Hematopoietic multipotent progenitor cell treated with erythropoietin and hydrocortisone succinate and interleukin-3 and kit ligand, for 17 days (in vitro differentiated cells): Measurements from ENCODE around the gene C17orf50.
"Not testable (repeated sequence)": the region's sequence is repeated elsewhere in the genome, so short reads cannot be mapped to it uniquely, and the experiment has no call there.

Experiments
- DNase-seq: peaks from one replicate; pipeline ENCODE4 v3.0.0-alpha.2; 2015; ENCODE audit warnings: low spot score

C17orf50 gene

DNA sequence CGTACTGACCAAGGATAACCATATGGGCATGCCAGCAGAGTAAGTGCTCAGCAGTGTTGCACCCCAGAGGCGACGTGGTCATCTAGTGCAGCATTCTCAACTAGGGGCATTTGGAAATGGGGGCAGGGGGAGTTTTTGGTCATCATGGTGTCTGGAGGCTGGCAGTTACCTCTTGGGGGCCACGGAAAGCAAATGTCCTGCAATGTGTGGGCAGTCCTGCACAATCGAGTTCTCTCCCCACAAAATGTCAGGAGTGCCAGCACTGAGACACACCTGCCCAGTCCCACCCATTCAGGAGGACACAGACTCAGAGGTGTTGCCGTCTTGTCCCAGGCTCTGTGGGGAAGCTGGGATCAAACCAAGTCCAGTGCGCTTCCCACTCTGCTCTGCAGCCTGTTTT, 26.3 kb upstream of the C17orf50 start:
- no peak for DNase-seq

DNA sequence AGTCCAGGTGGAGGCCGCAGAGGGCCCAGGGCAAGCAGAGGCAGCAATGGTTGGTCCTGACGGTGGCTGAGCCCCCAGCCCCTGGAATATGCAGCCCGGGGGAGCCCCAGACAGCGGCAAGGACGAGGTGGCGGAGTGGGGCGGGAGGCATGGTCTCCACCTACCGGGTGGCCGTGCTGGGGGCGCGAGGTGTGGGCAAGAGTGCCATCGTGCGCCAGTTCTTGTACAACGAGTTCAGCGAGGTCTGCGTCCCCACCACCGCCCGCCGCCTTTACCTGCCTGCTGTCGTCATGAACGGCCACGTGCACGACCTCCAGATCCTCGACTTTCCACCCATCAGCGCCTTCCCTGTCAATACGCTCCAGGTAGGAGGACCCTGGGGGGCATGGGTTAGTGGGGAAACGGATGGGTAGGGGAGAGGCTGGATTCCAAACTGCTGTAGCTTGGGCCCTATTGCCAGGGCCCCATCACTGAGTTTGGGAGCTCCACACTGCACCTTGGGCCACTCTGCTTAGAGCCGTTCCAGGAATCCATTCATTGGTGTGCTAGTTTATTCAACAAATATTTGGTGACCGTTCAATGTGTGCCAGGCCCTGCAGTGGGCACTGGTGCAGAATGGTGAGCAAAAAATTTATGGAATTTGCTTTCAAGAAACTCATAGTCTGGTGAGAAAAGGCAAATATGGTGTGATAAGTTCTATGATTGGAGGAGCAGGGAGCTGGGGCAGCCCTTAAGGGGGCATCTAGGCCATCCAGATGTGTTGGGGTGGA, 25.5 kb upstream of the C17orf50 start:
- no peak for DNase-seq

DNA sequence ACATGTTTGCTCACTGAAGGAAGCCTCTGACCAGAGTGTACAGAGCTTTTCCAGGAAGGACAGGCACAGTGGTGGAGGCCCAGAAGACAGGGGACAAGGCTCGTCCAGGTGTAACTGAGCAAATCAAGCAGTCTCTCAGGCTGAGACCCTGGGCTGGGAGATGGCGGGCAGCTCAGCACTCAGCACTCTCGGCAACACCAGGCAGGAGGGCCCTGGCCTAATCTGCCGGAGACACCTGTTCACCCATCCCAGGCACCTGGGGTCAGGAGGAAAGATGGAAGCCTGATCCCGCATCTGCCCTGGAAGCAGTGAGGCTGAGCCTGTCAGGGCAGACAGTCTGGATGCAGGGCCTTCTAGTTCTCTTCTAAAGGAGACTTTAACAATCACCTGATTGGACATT, 24.5 kb upstream of the C17orf50 start:
- DNase-seq: no peak

DNA sequence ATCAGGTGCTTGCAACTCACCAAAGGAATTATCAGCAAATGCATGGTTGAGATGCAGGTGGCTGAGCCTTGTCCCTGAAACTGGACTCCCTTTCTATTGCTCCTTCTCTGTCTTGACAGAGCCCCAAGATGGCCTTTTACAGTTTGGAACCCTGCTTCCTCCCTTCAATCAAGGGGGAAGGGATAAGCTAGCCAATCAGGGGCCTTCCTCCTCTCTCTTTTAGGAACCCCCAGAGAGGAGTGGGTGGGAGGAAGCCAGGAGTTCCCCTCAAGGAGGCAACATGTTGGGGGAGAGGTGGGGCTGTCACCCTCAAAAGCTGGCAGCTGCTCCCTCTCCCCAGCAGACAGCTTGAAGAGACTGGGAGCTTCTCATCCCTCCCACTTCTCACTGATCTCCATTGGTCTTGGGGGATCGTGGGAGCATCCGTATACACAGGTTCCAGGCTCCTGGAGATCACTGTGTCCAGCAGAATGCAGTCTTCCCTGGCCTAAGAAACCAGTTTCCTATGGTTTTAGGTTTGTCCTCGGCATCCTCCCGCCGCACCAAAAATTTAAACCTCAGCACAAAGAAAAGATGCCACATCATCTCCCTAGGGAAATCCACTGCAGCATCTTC, 22.1 kb upstream of the C17orf50 start:
- DNase-seq: no peak

DNA sequence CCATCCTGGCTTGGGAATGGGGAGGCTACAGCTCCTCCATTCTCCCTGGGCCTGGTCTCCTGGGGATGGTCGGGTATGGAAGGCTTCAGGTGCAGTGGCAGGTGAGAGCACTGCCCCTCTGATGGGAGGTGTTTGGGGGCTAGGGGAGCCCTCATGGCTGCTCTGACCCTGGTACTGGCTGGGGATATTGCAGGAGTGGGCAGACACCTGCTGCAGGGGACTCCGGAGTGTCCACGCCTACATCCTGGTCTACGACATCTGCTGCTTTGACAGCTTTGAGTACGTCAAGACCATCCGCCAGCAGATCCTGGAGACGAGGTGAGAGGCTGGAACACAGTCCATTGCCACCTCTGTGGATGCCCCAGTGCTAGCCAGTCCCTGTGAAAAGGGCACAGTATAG, 20.5 kb upstream of the C17orf50 start:
- no peak for DNase-seq

DNA sequence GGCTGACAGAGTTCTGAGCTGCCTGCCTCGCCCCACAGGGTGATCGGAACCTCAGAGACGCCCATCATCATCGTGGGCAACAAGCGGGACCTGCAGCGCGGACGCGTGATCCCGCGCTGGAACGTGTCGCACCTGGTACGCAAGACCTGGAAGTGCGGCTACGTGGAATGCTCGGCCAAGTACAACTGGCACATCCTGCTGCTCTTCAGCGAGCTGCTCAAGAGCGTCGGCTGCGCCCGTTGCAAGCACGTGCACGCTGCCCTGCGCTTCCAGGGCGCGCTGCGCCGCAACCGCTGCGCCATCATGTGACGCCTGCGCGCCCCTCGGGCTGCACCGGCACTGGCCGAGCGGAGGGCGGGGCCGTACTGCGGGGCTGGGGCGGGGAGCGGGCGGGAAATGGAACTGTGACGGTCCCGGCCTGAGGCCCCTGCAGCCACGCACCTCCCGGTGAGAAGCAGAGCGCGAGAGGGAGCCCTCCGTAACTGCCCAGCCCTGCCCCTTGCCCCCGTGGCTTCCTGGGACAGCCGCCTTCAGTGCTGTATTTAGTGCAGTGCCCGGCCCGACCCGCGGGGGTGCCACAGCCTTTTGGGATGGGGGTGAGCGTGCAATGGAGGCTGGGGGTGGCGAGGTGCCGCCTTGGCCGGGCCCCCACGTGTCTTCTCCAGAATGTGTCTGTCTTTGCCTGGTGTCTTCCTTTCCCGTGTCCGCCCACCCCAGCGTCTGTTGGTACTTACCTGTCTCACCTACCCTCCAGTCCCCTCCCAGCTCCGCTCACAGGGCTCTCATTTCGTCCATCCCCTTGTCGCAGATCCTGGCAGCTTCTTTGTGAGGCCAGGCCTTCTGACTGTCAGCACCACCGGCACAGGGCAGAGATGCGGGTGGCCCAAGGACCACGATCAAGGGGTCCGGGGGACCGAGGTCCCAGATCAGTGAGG, 19.4 kb upstream of the C17orf50 start:
- DNase-seq: no peak

DNA sequence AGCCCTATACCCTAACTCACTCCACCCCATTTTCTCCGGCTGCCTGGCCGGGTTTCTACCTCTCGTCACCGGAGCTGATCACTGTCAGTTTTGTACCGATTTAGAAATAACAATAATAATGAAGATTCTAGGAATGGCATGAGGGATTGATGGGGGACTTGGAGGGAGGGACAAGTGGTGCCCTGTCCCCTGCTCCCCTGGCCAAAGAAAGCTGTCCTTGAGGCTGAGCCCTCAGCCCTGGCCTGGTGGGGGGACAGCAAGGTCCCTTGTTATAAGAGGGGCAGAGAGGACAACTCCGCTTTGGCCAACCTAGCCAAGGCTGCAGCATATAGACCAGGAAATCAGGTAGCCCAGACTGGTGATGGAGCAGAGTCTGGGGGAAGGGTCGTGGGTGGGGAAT, 18.2 kb upstream of the C17orf50 start:
- no peak for DNase-seq

DNA sequence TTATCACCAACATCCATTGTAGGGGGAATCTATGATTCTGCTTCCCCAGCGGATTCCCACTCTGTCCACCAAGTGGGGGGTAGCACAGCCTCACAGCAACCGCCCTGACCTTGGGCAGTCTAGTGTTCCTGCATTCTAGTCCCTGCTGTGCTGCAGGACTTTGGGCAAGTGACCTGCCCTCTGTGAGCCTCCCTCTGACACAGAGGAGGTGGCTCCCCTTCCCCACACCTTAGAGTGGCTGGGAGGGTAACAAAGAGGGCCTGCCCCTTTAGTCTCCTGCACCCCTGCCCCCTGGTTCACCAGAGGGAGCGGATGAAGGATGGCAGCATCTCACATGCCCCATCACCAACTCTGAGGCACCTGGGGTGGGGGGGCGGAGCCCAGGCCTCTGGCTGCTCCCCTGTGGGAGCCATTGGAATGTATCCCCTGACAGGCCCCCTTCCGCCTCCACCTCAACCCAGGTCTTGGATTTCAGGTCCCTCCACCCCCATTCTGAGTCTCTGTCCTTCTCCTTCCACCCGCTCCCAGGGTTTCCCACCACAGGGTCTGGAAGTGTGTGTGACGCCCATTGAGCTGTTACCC, 17.7 kb upstream of the C17orf50 start:
- no peak for DNase-seq

DNA sequence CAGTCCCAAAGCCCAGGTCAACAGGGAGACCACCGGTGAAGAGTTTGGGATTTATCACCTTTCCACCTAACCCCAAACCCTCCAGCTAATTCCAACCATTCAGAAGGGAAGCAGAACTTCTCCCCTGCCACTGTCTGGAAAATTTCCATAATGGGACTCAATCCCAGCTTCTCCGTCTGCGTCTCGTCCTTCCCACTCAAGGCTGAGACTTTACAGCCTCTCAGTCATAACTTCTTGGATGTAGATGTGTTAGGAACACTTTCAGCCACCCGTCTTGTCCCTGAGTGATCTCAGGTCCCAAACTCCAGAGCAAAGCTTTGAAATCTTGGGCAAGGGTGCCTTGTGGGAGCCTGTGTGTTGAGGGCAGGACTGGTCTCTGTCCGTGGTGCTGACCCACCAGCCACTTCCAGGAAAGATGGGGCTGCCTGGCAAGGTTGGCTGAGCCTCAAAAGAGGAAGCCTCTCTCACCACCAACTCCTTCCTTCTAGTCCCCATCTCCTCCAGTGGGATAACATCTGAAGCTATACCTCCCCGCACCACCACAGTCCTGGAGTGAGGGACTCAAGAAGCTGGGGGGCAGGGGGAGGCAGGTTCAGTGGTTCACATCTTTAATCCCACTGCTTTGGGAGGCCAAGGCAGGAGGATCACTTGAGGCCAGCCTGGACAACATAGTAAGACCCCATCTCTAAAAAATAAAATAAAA, 16.9 kb upstream of the C17orf50 start:
- DNase-seq: no peak

DNA sequence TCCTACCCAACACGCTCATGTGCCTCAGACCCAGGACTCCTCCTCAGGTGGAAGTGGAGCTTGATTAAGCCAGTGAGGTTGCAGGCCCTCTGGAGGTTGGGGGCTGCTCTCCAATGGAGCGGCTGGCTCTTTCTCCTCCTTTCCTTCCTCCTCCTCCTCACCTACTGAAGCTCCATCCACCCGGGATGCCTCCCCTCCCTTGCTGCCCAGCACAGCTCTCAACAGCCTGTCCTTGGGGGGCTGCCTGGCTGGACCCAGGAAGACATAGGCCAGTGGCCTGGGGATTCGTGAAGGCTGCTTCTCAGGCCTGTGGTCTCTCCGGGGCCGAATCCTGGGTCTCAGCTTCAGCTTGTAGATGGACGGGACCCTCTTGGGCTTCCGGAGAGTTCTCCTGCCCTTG, 15.9 kb upstream of the C17orf50 start:
- DNase-seq: no peak

DNA sequence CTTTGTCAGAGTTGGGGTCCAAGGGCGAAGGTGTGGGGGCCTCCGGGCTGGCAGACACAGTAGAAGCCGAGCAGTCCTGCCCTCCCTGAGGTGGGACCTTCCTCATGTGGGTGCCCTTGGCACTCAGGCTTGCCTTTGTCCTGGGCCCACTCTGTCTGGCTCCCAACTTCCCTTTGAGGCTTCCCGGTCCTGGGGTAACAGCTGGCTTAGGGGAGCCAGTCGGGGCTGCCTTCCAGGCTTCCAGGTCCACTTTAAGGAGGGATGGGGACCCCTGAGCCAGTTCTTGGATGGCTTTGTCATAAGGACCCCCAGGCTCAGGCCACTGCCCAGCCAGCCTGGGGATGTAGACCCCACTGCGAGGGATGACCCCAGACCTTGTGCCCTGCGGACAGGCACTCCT, 15.4 kb upstream of the C17orf50 start:
- no peak for DNase-seq

DNA sequence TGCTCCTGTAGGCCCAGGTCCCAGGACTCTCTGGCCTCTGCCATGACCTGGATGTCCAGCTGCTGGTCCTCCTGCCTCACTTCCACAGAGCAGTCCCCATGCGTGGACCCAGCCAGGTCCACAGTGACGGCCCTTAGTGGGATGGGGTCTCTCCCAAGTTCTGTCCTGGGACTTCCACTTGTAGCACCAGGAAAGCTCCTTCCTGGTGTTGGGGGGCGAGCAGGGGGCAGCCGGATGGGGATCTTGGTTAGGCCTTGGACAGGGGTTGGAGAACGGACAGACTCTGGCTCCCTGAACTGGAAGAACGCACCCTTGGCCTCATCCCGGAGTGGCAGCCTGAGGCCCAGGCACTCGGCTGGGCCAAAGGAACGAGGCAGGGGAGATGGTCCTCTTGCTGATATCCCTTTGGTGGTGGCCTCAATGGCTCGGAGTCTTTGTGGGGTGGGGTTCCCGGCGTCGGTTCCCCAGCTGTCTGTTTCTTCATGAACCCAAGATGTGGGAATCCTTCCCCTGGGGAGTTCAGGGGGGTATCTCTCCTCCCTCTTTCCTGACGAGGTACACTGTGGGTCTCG, 14.9 kb upstream of the C17orf50 start:
- no peak for DNase-seq

DNA sequence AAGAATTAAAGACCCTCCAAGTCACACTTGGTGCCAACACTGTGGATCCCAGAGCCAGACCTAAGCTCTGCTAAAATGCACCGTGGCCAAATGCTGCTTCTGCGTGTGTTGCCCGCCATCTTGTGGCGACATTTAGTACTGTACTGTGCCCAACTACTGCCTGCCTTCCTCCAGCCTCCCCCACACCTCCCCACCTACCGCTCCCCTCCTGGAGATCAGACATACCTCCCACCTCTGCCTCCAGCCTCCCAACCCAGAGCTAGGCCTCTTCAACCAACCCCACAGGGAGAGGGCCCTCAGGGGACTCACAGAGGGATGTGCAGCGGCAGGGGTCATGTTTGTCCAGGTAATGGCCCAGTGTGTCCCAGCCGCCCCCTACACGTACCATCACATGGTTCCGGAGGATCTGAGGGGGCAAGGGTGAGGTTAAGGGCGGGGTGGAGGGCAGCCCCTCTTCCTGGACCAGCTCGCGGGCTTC, 13.1 kb upstream of the C17orf50 start:
- DNase-seq: peak; percentile 80

DNA sequence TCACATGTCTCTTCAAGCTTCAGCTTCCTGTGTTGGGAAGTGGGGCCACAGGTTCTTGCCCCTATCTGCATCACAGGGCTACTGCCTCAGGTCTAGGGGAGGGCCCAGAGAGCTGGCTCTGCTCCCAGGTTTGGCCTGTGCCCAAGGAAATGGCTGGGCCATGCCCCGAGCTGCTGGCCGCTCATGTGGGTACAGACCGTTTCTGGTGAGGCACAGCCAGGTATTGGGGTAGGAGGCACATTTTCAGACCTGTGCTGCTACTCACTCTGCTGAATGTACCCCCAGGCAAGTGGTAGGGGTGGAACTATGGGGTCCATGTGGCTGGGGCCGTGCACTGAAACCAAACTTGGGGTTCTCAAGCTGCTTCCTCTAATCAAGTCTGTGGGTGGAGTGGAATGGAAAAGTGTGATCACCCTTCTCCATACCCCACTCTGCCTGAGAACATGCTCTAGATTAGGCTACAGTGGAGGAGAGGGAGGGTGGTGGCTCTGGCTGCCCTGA, 12.3 kb upstream of the C17orf50 start:
- DNase-seq: peak; percentile 61

DNA sequence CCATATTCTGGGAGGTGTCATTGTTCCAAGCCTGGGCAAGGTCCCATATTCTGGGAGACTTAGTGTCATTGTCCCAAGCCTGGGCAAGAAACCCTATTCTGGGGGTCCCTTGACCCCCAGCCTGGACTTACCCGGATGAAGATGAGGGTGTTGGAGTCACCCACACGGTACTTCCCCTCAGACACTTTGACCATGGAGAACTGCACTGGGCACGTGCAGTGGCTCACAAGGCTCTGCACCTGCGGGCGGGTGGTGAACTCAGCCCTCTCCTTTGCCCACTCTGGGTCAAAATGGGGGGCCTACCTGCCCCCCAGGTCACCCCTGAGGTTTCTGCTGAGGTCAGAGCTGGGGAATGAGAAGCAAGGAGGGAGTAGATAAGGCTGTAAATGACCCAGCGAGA, 11.7 kb upstream of the C17orf50 start:
- no peak for DNase-seq

DNA sequence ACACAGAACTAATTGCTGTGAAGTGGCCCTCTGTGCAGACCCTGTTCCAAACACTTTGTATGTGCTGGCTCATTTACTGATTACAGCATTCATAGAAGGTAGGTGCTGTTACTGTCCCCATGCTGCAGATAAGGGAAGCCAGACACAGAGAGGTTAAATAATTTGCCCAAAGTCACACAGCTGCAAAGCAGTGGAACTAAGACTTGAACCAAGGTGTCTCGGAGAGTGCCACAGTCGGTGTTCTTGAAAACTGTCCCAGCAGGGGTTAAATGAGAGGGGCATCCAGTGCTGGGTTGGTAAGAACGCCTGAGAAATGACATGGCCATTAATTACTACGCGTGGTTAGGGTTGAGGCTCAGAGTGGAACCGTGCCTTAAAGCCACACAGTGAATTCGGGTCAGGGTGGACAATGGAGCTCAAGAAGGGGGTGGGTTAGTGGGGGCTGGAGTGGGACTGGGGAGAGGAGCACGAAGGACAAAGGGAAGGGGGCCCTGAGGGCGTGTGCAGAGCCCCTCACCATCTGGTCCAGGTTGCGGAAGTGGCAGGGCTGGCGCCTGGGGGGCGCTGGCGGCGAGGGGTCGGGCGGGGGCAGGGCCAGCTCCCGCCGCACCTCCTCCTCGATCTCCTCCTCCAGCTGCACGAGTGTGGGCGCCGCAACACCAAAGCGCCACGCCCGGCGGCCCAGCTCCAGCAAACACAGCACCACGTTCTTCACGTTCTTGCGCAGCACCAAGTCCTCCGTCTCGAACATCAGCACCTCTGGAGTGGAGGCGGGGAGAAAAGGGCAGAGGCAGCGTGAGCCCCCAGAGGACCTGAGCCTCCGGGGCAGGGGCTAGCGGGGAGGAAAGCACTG, 10.9 kb upstream of the C17orf50 start:
- DNase-seq: no peak

DNA sequence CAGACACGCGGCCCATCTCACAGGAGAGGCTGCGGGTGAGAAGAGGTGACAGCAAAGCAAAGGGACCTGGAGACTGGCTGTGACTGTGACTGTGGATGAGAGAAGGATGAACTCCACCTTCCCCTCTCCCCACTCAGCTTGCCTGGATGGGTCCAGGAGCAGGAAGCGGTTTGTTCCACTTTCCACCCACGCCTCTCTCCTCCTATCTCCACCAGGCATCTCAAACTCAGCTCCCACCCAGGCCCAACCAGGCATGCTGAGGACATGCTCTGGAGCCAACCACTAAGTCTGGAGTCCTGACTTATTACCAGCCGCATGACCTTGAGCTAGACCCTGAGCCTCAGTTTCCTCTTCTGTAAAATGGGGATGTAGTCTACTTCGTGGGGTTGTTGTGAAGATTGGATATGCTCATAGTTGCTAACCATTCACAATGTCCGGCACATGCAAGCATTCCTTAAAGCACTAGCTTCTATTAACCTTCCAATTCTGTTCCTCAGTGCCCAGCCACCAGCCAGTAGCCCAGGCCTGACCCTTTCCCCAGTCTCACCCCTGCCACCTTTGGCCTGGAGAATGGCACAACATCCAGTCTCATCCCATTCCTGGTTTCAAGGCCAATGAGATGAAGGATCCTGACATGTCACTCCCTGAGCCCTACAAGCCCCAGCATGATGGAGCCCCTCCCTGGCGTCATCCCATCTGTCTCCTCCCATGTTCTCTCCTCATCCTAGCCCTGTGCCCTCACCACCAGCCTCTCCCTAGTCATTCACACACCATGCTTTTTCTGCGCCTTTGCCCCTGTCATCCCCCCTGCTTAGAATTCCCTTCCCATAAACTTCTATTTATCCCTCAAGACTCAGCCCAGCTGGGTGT, 9.9 kb upstream of the C17orf50 start:
- no peak for DNase-seq

DNA sequence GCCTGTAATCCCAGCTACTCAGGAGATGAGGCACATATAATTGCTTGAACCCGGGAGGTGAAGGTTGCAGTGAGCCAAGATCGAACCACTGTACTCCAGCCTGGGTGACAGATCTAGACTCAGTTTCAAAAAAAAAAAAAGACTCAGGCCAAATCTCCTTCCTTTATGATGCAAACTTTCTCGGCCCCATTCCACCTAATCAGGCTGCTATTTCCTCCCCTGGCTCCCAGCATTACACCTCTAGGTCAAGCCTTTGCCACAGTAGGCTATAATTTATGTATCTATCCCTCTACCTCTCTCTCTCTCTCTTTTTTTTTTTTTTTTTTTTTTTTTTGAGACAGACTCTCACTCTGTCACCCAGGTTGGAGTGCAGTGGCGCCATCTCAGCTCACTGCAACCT, 9.1 kb upstream of the C17orf50 start:
- DNase-seq: not testable (repeated sequence)

DNA sequence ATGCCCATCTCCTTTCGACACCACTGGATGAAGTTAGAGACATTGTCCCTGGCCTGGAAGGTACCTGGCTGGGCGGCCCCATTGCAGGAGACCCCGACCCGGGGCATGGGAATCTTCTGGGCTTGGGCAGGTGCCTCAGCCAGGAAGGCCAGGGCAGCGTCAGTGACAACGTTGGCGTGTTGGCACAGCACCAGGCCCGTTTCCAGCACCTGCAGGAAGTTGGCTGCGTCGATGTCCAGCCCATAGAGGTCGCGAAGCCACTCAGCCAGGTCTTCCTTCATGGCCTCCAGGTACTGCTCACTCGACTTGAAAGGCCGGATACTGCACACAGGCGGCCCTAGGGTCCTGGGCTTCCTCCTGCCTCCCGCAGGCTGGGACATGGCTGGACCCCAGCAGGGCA, 8.2 kb upstream of the C17orf50 start:
- no peak for DNase-seq
